ENCODE data around the gene MESP2.

MESP2 gene

DNA sequence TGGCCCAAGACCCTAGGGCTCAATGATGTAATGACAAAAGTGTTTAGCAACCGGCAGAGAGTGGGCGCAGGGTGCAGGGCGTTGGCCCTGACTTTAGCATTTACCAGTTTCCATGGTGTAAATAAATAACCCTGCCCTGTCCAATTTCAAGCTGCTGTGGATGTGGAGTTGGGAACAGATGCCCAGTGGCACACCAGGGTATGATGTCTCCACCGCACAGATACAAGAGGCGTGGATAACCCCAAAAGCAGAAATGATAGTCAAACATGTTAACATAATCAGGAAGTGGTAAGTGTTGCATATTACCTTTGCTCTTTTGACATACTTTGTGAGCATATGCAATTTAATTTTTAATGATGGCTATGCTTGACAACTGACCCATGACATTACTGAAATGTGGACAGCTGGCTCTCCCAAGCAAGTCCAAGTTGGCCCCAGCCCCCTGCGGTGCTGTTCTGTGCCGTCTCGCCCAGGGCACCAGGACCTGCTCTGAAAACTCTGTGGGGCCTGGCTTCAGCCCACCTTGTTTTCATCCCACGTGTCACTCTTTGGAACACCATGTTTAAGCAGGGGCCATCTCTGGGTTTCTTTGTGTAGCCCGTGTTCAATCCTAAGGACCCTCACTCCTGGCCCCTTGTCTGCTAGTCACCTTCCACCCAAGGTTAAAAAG, 49.3 kb downstream of the MESP2 start:
- Histone ChIP-seq H3K4me3 (ENCODE audit: low read length) (no peak overlapping the region), H3K27ac (ENCODE audit: low read depth, low read length) (no peak overlapping the region), H4K20me1 (ENCODE audit: control insufficient read depth, insufficient read depth, low read depth, low read length) (no peaks in the 10 kb centered on the region), H3K4me2 (ENCODE audit: low read length) (no peak overlapping the region), H3K79me2 (ENCODE audit: control insufficient read depth, low read length) (no peaks in the 10 kb centered on the region), H3K36me3 (ENCODE audit: control insufficient read depth, low read length) (no peaks in the 10 kb centered on the region), H3F3A (ENCODE audit: control insufficient read depth, insufficient read depth) (no peaks in the 10 kb centered on the region), H3K27me3 (ENCODE audit: control insufficient read depth, low read length) (peaks cover 12% of the 10 kb centered on the region), H3K9me3 (ENCODE audit: control insufficient read depth, insufficient read depth, low read length) (no peaks in the 10 kb centered on the region), H3K4me1 (ENCODE audit: control insufficient read depth, low read length) (no peaks in the 10 kb centered on the region), H3K9me2 (replicated peaks; ENCODE audit: control insufficient read depth, low read length) (no peaks in the 10 kb centered on the region)
- TF ChIP-seq EZH2phosphoT487 (IDR thresholded peaks at IDR 0.05; ENCODE audit: borderline replicate concordance, low read length) = no peak

DNA sequence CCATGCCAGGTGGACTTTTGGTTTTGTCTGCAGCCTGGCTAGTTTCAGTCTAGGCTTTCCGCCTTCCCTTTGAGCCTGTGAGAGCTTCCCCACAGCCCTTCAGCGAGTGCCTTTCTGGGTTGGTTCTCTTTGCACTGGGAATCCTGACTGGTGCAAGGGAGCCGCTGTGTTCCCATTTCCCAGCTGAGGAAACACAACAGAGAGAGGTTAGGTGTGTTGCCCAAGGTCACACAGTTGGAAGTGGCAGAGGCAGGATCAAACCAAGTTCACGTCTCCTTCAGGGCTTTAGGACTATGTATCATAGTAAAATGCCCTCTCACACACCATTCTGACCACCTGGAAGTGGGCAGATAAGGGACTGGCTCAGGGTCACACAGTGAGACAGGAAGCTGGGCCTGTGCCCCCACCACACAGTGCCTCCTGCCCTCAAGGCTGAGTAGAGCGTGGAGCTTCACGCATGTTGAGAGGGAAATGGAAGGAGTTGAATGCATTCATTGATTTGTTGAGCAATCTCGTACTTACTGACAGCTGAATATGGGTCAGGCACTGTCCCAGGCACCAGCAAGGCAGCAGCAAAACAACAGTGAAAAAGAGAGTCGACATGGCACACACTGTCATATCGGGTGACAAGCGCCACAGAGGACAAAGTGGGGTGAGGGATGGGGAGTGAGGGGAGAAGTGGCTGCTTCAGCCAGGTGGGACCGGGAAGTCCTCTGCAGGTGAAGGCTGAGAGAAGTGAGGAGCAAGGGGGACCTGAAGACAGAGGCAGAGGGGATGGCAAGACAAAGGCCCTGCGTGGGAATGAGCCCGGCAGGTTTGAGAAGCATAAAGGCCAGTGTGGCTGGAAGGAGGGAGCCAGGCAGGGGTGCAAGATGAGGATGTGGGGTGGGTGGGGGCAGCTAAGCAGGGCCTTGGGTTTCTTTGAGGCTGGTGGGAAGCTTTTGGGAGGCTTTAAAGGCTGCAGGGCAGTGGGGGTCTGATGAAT, 50.8 kb downstream of the MESP2 start:
- peaks cover 3% of the 10 kb centered on the region; the same call in 1 of the 2 replicates for H3K27me3 ChIP-seq (ENCODE audit: control insufficient read depth, low read length)
- H3K4me2 ChIP-seq (ENCODE audit: low read length) = no peak overlapping the region
- no peaks in the 10 kb centered on the region for H3K9me2 ChIP-seq (replicated peaks; ENCODE audit: control insufficient read depth, low read length)
- H3K79me2 ChIP-seq (ENCODE audit: control insufficient read depth, low read length) = no peaks in the 10 kb centered on the region
- TF ChIP-seq CTCF (IDR thresholded peaks at IDR 0.05; ENCODE audit: low read depth, low read length, poor library complexity, severe bottlenecking) = no peak
- no peak for TF ChIP-seq EZH2phosphoT487 (IDR thresholded peaks at IDR 0.05; ENCODE audit: borderline replicate concordance, low read length)
- no peaks in the 10 kb centered on the region for H3F3A ChIP-seq (ENCODE audit: control insufficient read depth, insufficient read depth)
- no peaks in the 10 kb centered on the region for H3K4me1 ChIP-seq (ENCODE audit: control insufficient read depth, low read length)
- H3K4me3 ChIP-seq (ENCODE audit: low read length) = no peak overlapping the region
- no peaks in the 10 kb centered on the region for H4K20me1 ChIP-seq (ENCODE audit: control insufficient read depth, insufficient read depth, low read depth, low read length)
- no peaks in the 10 kb centered on the region for H3K36me3 ChIP-seq (ENCODE audit: control insufficient read depth, low read length)
- no peak overlapping the region for H3K27ac ChIP-seq (ENCODE audit: low read depth, low read length)
- H3K9me3 ChIP-seq (ENCODE audit: control insufficient read depth, insufficient read depth, low read length) = no peaks in the 10 kb centered on the region

GRCh38 chr15:89827829-89828228, 51.7 kb downstream of the MESP2 start:
- no peaks in the 10 kb centered on the region for H4K20me1 ChIP-seq (ENCODE audit: control insufficient read depth, insufficient read depth, low read depth, low read length)
- H3K27ac ChIP-seq (ENCODE audit: low read depth, low read length) = no peak overlapping the region
- no peaks in the 10 kb centered on the region for H3K27me3 ChIP-seq (ENCODE audit: control insufficient read depth, low read length)
- H3K4me2 ChIP-seq (ENCODE audit: low read length) = no peak overlapping the region
- no peak overlapping the region for H3K4me3 ChIP-seq (ENCODE audit: low read length)
- H3K4me1 ChIP-seq (ENCODE audit: control insufficient read depth, low read length) = no peaks in the 10 kb centered on the region
- H3K36me3 ChIP-seq (ENCODE audit: control insufficient read depth, low read length) = no peaks in the 10 kb centered on the region
- no peaks in the 10 kb centered on the region for H3F3A ChIP-seq (ENCODE audit: control insufficient read depth, insufficient read depth)
- TF ChIP-seq EZH2phosphoT487 (IDR thresholded peaks at IDR 0.05; ENCODE audit: borderline replicate concordance, low read length) (no peak), CTCF (IDR thresholded peaks at IDR 0.05; ENCODE audit: low read depth, low read length, poor library complexity, severe bottlenecking) (no peak)
- no peaks in the 10 kb centered on the region for H3K9me2 ChIP-seq (replicated peaks; ENCODE audit: control insufficient read depth, low read length)
- no peaks in the 10 kb centered on the region for H3K79me2 ChIP-seq (ENCODE audit: control insufficient read depth, low read length)
- no peaks in the 10 kb centered on the region for H3K9me3 ChIP-seq (ENCODE audit: control insufficient read depth, insufficient read depth, low read length)

Measured in DOHH2 (cell line).